Fibroblast of the aortic adventitia (primary cell): Measurements from ENCODE around the gene PHACTR3. TPM values are rescaled to one million over a fixed set of nuclear protein-coding genes. Genes with fewer than 3 reads are reported as not detected.

ENCODE experiments used
- DNase-seq: peaks from one replicate; pipeline ENCODE4 v3.0.0-alpha.2; 2010; ENCODE audit warnings: low read depth
- H3K4me3 ChIP-seq: 2 replicates; pipeline ENCODE4 v1.5.1; 2011; ENCODE audit warnings: low read depth, mild to moderate bottlenecking, control low read depth, low read length, moderate library complexity
- total RNA-seq: library from RNA; depleted of rRNA; stranded (reverse); fragments of >200 nt; gene quantifications from 2 replicates; pipeline ENCODE4 v1.2.3, GENCODE V29; 2012; ENCODE audit warnings: low replicate concordance
- TF ChIP-seq, protein P1 (sequence below): IDR thresholded peaks from 2 replicates; pipeline ENCODE4 v1.5.1; 2011; ENCODE audit warnings: mild to moderate bottlenecking, low read length, control low read depth, inconsistent platforms; ENCODE audit not compliant: insufficient read depth

PHACTR3 gene
- total RNA-seq, 1 donor: not detected

- no peak overlapping the region for H3K4me3 ChIP-seq
- TF ChIP-seq, protein P1, sequence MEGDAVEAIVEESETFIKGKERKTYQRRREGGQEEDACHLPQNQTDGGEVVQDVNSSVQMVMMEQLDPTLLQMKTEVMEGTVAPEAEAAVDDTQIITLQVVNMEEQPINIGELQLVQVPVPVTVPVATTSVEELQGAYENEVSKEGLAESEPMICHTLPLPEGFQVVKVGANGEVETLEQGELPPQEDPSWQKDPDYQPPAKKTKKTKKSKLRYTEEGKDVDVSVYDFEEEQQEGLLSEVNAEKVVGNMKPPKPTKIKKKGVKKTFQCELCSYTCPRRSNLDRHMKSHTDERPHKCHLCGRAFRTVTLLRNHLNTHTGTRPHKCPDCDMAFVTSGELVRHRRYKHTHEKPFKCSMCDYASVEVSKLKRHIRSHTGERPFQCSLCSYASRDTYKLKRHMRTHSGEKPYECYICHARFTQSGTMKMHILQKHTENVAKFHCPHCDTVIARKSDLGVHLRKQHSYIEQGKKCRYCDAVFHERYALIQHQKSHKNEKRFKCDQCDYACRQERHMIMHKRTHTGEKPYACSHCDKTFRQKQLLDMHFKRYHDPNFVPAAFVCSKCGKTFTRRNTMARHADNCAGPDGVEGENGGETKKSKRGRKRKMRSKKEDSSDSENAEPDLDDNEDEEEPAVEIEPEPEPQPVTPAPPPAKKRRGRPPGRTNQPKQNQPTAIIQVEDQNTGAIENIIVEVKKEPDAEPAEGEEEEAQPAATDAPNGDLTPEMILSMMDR: no peak
- no peak for DNase-seq
Measured at GRCh38 chr20:59787538-59787890, 183.2 kb downstream of the PHACTR3 start.

DNA sequence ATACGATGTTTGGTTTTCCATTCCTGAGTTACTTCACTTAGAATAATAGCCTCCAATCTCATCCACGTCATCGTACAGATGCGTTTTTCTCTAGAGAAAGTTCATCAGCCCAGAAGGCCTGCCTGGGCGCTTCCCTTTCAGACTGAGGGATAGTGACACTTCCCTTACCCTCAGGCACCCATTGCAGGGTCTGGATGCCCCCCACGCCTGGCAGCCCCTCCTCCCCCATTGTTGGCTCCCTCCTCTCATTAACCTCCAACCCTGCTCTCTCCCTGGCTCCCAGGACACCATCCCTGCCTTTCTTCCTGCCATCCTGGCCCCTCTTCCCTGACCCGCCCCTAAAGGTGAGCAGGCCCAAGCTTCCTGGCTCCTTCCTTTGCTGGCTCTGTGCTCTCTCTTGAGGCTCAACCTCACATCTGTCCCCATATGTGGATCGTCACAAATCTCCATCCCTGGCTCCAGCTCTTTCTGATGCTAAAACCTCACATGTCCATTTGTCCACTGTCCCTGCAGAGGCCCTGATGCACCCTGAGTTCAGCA lies 183.9 kb downstream of the PHACTR3 start:
- TF ChIP-seq, protein P1: no peak
- no peak for DNase-seq
- H3K4me3 ChIP-seq: no peak overlapping the region

- TF ChIP-seq, protein P1: no peak
- no peak overlapping the region for H3K4me3 ChIP-seq
- no peak for DNase-seq
Measured at GRCh38 chr20:59788811-59789397, 184.6 kb downstream of the PHACTR3 start.

DNA sequence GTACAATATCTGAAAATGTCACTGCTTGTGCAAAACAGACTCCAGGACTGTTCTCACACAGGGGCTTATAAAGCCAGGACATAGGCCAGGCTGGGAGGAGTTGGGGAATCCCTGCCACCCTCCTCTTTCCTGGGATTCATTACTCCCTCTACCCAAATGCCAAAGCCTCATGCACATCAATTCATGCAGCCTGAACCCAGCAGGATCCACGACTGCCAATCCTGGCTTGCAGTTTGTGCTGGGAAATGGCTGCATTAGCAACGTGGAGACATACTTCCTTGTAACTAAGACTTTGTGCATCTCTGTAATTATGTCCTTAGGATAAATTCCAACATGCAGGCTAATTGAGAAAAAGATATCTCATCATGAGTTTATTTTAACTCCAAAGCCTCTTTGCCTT lies 185.3 kb downstream of the PHACTR3 start:
- DNase-seq: no peak
- no peak overlapping the region for H3K4me3 ChIP-seq
- TF ChIP-seq, protein P1: no peak

DNA sequence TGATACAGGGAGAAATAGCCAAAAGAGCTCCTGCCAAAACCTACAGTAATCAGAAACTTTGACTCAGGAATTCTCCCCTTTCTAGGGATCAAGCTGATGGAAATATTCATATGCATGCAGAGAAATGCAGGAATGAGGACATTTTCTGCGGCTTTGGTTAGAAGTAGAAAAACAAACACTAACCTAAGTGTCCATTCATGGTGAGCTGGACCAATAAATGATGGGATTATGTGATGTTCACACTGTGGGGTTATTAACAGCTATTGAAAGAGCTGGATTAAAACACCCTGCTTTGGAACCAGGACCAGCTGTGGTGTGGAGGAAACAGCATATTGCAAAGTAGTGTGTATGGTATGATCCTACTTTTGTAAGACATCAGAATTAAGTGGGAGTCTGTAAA lies 186.0 kb downstream of the PHACTR3 start:
- no peak for DNase-seq
- H3K4me3 ChIP-seq: no peak overlapping the region
- TF ChIP-seq, protein P1: no peak

DNA sequence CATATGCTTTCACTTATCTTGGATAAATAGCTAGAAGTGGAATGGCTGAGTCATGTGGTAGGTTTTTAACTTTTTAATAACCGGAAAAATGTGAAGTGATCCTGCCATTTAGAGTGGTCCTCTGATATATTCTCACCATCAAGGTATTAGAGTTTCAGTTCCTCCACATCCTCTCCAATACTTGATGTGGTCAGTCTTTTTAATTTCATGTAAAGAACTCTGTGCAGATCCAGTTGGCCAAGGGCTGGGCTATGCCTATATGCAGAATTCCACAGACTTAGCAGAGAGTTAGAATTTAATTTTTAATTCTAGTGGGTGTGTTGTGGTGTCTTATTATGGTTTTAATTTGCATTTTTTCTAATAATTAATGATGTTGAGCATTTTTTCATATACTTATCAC lies 188.0 kb downstream of the PHACTR3 start:
- H3K4me3 ChIP-seq: no peak overlapping the region
- TF ChIP-seq, protein P1: no peak
- no peak for DNase-seq

- no peak for DNase-seq
- no peak overlapping the region for H3K4me3 ChIP-seq
- TF ChIP-seq, protein P1: no peak
Measured at GRCh38 chr20:59794555-59794954, 190.2 kb downstream of the PHACTR3 start.
